Gastrocnemius medialis (tissue), 4 donors: ENCODE results near the gene ORM1. TPM values are rescaled to one million over a fixed set of nuclear protein-coding genes. Genes with fewer than 3 reads are reported as not detected.
A peak's percentile ranks its signal among the peaks of the same experiment; 100 is the strongest.

ENCODE experiments used
- ATAC-seq, 2 donors: fragments of 150-250 bp; one replicate each; pipeline ENCODE4 v1.9.1; 2016
- DNase-seq, 2 donors: peaks; one replicate each; pipeline ENCODE4 v3.0.0-alpha.2; 2019
- H3K27ac ChIP-seq, 4 donors: fragments of 200-600 bp; sonication (generic); 1 replicate in 1 of 4; 2 replicates in 3 of 4; pipeline ENCODE4 v1.5.1; 2016 to 2018; ENCODE audit warnings: mild to moderate bottlenecking in 2 of 4, moderate library complexity in 1 of 4
- H3K27me3 ChIP-seq, 3 donors: fragments of 200-600 bp; sonication (generic) in 2 of 3; 1 replicate in 1 of 3; 2 replicates in 2 of 3; pipeline versions ENCODE4 v1.5.1 to v1.6.0; 2016 to 2019; ENCODE audit warnings: mild to moderate bottlenecking in 1 of 3, moderate library complexity in 1 of 3
- H3K36me3 ChIP-seq, 2 donors: fragments of 200-600 bp; sonication (generic) in 1 of 2; one replicate each; pipeline ENCODE4 v1.5.1; 2017 to 2018
- H3K4me1 ChIP-seq, 2 donors: fragments of 200-600 bp; sonication (generic) in 1 of 2; one replicate each; pipeline ENCODE4 v1.5.1; 2016 to 2017; ENCODE audit warnings: mild to moderate bottlenecking in 2 of 2
- H3K4me3 ChIP-seq, 4 donors: fragments of 200-600 bp; sonication (generic) in 3 of 4; 1 replicate in 1 of 4; 2 replicates in 3 of 4; pipeline ENCODE4 v1.5.1; 2016 to 2019; ENCODE audit warnings: mild to moderate bottlenecking in 2 of 4
- H3K9me3 ChIP-seq, 3 donors: fragments of 200-600 bp; sonication (generic) in 2 of 3; 1 replicate in 1 of 3; 2 replicates in 2 of 3; pipeline ENCODE4 v1.5.1; 2016 to 2019
- POLR2A ChIP-seq, 2 donors: fragments of 450-650 bp; IDR thresholded peaks; one replicate each; pipeline ENCODE4 v1.6.1; 2017; ENCODE audit warnings: antibody characterized with exemption in 2 of 2, mild to moderate bottlenecking in 2 of 2, moderate library complexity in 2 of 2
- in situ Hi-C, 4 donors: fragments of 200-750 bp; cut with MboI; loops; one replicate each; pipeline versions ENCODE4 v1.15.0 to v1.8.0; 2017; ENCODE audit warnings: low sequenced_read_pairs in 4 of 4
- intact Hi-C: fragments of 100-400 bp; cut with DNase I; formaldehyde crosslinking; loops from one replicate; pipeline ENCODE4 v1.15.1; 2023; ENCODE audit warnings: low total_unique reads
- total RNA-seq, 4 donors: library from RNA; depleted of rRNA; stranded (reverse); fragments of >200 nt; gene quantifications; one replicate each; pipeline versions ENCODE4 v1.1.0 to v1.2.3, GENCODE V29; 2016
- TF ChIP-seq, protein P1 (sequence below), 5 experiments: fragments of 450-650 bp in 3 of 5; fragments of 200-600 bp in 2 of 5; sonication (generic) in 2 of 5; IDR thresholded peaks in 4 of 5; conservative IDR thresholded peaks in 1 of 5; 1 replicate in 4 of 5; 2 replicates in 1 of 5; pipeline ENCODE4 v1.5.1; 2016 to 2019; ENCODE audit warnings: antibody characterized with exemption in 5 of 5, mild to moderate bottlenecking in 3 of 5, moderate library complexity in 3 of 5

Gene ORM1
- total RNA-seq, 4 donors from 2014 or later, result 33.5 to 92.8 TPM; not detected in 2

DNA sequence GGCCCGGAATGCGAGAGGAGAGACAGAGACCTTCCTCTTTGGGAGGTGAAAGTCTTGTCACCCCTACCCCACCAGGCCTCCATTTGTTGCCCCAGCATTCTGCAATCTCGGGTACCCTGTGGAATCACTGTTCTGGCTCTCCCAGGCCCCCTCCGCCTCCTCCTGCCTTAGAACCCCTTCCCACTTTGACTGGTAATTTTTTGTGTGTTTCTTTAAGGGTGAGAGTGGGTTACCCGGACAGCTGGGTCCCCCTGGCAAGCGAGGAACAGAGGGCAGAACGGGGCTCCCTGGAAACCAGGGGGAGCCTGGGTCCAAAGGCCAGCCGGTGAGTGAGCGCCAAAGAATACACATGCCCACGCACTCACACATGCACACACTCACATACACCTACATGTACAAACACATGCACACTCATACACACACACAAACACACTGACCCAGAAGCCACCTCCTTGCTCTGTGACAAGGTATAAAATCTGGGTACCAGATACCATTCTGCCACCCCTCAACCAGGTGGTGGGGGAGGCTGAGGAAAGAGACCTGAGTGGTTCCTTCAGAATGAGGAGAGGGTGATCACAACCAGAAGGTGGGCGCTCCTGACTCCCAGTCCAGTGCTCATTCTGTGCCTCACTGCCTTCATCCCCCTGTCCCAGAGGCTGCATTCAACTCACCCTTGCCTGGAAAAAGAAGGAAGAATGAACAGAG is 30.9 kb upstream of the ORM1 start:
- DNase-seq (peak in 1 of 2 donors; percentile 4), ATAC-seq (no peak)
- intact Hi-C loops (loop anchor here (1.0 kb wide), 3 partner anchors 137 to 210 kb away; partner anchors contain the start of gene COL27A1), in situ Hi-C loops (loop anchor here in 3 of 4 donors (5.0 to 25.0 kb wide), 2 partner anchors 185 to 480 kb away; no protein-coding TSS in a partner anchor)
- TF ChIP-seq, protein P1, sequence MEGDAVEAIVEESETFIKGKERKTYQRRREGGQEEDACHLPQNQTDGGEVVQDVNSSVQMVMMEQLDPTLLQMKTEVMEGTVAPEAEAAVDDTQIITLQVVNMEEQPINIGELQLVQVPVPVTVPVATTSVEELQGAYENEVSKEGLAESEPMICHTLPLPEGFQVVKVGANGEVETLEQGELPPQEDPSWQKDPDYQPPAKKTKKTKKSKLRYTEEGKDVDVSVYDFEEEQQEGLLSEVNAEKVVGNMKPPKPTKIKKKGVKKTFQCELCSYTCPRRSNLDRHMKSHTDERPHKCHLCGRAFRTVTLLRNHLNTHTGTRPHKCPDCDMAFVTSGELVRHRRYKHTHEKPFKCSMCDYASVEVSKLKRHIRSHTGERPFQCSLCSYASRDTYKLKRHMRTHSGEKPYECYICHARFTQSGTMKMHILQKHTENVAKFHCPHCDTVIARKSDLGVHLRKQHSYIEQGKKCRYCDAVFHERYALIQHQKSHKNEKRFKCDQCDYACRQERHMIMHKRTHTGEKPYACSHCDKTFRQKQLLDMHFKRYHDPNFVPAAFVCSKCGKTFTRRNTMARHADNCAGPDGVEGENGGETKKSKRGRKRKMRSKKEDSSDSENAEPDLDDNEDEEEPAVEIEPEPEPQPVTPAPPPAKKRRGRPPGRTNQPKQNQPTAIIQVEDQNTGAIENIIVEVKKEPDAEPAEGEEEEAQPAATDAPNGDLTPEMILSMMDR (IDR thresholded peaks at IDR 0.05 in 4 of 5, conservative IDR thresholded peaks at IDR 0.05 in 1 of 5), result no peak
- TF ChIP-seq POLR2A (IDR thresholded peaks at IDR 0.05), result no peak
- Histone ChIP-seq H3K4me1 (no peaks in the 10 kb centered on the region), H3K27me3 (no peaks in the 10 kb centered on the region), H3K9me3 (peaks cover 0 to 8% (median 0%) of the 10 kb centered on the region in 3 donors), H3K36me3 (peaks cover 0 to 13% of the 10 kb centered on the region in 2 donors), H3K27ac (no peak overlapping the region), H3K4me3 (no peak overlapping the region)

DNA sequence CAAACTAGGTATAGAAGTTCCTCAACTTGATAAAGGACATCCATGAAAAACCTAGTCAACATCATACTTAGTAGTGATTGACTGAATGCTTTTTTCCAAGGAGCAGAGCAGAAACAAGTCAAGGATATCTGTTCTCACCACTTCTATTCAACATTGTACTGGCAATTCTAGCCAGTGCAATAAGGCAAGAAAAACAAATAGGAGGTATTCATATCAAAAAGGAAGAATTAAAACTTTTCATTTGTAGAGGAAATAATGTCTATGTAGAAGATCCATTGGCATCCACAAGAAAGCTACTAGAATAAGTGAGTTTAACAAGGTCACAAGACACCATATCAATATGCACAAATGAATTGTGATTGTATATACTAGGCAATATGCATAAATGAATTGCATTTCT is 28.2 kb upstream of the ORM1 start:
- peaks cover 0 to 13% of the 10 kb centered on the region in 2 donors for H3K36me3 ChIP-seq
- in situ Hi-C loops, result loop anchor here in 3 of 4 donors (5.0 to 25.0 kb wide), 2 partner anchors 187 to 482 kb away; no protein-coding TSS in a partner anchor
- H3K4me1 ChIP-seq, result no peaks in the 10 kb centered on the region
- TF ChIP-seq, protein P1 (IDR thresholded peaks at IDR 0.05 in 4 of 5, conservative IDR thresholded peaks at IDR 0.05 in 1 of 5), result no peak
- TF ChIP-seq POLR2A (IDR thresholded peaks at IDR 0.05), result no peak
- peaks cover 0 to 8% (median 0%) of the 10 kb centered on the region in 3 donors for H3K9me3 ChIP-seq
- no peak overlapping the region for H3K4me3 ChIP-seq
- no peaks in the 10 kb centered on the region for H3K27me3 ChIP-seq
- H3K27ac ChIP-seq, result no peak overlapping the region
- no peak for DNase-seq
- ATAC-seq, result no peak
- intact Hi-C loops, result no loop called here

DNA sequence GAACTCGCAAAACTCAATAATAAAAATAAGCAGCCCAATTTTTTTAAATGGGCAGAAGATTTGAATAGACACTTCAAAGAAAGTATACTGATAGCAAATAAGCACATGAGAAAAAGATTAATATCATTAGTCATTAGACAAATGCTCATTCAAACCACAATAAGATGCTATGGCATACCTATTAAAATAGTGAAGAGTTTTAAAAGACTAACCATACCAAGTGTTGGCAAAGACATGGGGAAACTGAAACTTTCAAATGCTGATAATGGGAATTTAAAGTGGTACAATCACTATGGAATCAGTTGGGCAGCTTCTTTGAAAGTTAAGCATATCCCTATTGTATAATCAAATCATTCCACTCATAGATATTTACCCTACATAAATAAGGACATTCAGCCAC is 26.6 kb upstream of the ORM1 start:
- H3K27me3 ChIP-seq, result no peaks in the 10 kb centered on the region
- DNase-seq (no peak), ATAC-seq (no peak)
- H3K36me3 ChIP-seq, result peaks cover 0 to 13% of the 10 kb centered on the region in 2 donors
- in situ Hi-C loops, result loop anchor here in 2 of 4 donors (25.0 kb wide), 1 partner anchor 484 kb away; no protein-coding TSS in a partner anchor
- no peak overlapping the region for H3K27ac ChIP-seq
- intact Hi-C loops, result no loop called here
- H3K9me3 ChIP-seq, result peaks cover 0 to 8% (median 0%) of the 10 kb centered on the region in 3 donors
- TF ChIP-seq POLR2A (IDR thresholded peaks at IDR 0.05), result no peak
- TF ChIP-seq, protein P1 (IDR thresholded peaks at IDR 0.05 in 4 of 5, conservative IDR thresholded peaks at IDR 0.05 in 1 of 5), result no peak
- no peaks in the 10 kb centered on the region for H3K4me1 ChIP-seq
- no peak overlapping the region for H3K4me3 ChIP-seq

DNA sequence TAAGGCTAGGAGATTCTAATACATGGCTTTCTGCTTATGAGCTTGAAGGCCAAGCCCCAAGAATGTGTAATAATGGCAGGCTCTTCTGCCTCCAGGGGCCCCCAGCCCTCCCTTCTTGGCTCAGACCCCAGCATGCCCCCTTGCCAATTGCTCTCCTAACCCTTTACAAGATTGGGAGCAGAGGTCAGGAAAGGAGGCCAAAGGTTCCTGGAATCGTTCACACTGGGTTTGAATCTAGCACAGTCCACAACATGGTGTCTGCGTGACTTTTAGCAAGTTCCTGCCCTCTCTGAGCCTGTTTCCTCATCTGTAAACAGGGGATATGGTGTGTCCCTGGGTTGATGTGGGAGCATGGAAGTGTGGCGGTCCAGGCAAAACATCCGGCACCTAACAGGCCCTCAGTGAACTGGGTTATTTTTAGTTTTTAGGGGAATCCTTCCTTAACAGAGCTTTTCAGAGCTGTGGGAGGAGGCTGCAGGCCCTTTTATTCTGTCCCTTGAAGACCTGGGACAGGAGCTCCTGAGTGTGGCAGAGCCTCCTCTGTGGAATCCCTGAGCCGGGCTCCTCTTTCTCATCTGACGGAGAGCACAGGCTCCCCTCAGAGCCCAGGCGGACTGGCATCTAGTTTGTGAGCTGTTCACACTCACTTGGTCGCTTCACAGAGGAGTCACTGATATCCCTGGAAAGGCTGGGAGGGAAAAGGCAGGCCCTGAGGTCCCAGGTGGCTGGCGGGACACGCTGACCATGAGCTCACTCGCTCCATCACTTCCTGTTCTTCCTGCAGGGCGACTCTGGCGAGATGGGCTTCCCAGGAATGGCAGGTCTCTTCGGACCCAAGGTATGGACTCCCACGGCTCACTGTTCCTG is 23.4 kb upstream of the ORM1 start:
- TF ChIP-seq POLR2A (IDR thresholded peaks at IDR 0.05), result no peak
- DNase-seq (no peak), ATAC-seq (no peak)
- Histone ChIP-seq H3K4me1 (no peaks in the 10 kb centered on the region), H3K36me3 (peaks cover 0 to 11% of the 10 kb centered on the region in 2 donors), H3K9me3 (peaks cover 0 to 8% (median 0%) of the 10 kb centered on the region in 3 donors), H3K27me3 (no peaks in the 10 kb centered on the region), H3K27ac (no peak overlapping the region), H3K4me3 (no peak overlapping the region)
- in situ Hi-C loops (loop anchor here in 2 of 4 donors (25.0 kb wide), 1 partner anchor 487 kb away; no protein-coding TSS in a partner anchor), intact Hi-C loops (no loop called here)
